Mammary epithelial cell (primary cell): ENCODE measurements around the gene ADAM15.

Experiments used
- CTCF ChIP-seq, 2 donors: IDR thresholded peaks in 1 of 2; conservative IDR thresholded peaks in 1 of 2; 2 replicates each; pipeline ENCODE4 v1.5.1; 2011 to 2012; ENCODE audit warnings: inconsistent platforms in 2 of 2, low read length in 2 of 2, mild to moderate bottlenecking in 2 of 2, control low read depth in 1 of 2, low read depth in 1 of 2; ENCODE audit not compliant: insufficient read depth in 1 of 2; ENCODE audit errors: extremely low read depth in 1 of 2
- EZH2 ChIP-seq: IDR thresholded peaks from 2 replicates; pipeline ENCODE4 v1.6.1; 2012; ENCODE audit warnings: low read length, inconsistent platforms, borderline replicate concordance

- TF ChIP-seq CTCF (conservative IDR thresholded peaks at IDR 0.05 in 1 of 2, IDR thresholded peaks at IDR 0.05 in 1 of 2; ENCODE audit: extremely low read depth in 1 of 2, insufficient read depth in 1 of 2, low read depth in 1 of 2, low read length in 2 of 2) (peak in 1 of 2 donors; percentile 60), EZH2 (no peak)
Measured at GRCh38 chr1:155001675-155002463, 49.2 kb upstream of the ADAM15 start.
